Right renal cortex interstitium (tissue), 3 donors: ENCODE measurements around the gene CYP26B1. TPM values are rescaled to one million over a fixed set of nuclear protein-coding genes. Genes with fewer than 3 reads are reported as not detected.

Source experiments
- DNase-seq, 3 donors: peaks; one replicate each; pipeline ENCODE4 v3.0.0-alpha.2; 2013; ENCODE audit warnings: low read depth in 3 of 3, low spot score in 2 of 3
- polyA plus RNA-seq, 3 donors: library from polyadenylated mRNA; unstranded; fragments of 120-200 nt; gene quantifications; one replicate each; pipeline ENCODE4 v1.2.1, GENCODE V29; 2013; ENCODE audit not compliant: insufficient read length in 3 of 3

CYP26B1 gene
- polyA plus RNA-seq, 3 donors = 12.6 to 16.8 (median 13.0) TPM

GRCh38 chr2:72141881-72142451 lies 5.7 kb downstream of the CYP26B1 start:
- DNase-seq = no peak

DNA sequence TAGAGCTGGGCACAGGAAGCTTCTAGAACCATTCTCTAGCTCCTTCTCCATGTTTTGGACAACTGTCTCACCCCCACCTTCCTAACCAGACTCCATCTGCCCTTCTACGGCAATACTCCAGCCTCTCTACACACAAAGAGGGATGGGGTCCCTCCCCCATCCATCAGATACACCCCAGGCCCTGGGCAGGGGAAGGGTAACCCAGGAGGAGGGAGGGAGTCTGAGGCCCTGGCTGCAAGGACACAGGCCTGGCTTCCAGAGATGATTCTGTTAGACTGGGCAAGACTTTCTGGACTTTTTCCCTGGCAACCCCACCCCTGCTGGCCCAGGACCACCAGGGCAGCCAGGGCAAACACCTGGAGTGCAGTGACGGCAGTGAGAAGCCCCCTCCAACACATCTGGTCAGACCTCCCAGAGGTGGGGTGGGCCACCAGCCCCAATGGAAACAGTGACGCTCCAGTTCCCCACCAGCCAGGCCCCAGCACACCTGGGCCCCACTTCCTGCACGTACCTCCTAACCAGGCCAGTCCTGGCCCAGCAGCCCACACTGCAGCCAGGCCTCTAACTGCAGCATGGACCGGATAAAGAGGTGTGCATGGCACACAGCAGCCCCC lies 6.5 kb downstream of the CYP26B1 start:
- no peak for DNase-seq

GRCh38 chr2:72140621-72140960 lies 7.1 kb downstream of the CYP26B1 start:
- no peak for DNase-seq

- DNase-seq = no peak
Measured at GRCh38 chr2:72139874-72140620, 7.6 kb downstream of the CYP26B1 start.

DNA sequence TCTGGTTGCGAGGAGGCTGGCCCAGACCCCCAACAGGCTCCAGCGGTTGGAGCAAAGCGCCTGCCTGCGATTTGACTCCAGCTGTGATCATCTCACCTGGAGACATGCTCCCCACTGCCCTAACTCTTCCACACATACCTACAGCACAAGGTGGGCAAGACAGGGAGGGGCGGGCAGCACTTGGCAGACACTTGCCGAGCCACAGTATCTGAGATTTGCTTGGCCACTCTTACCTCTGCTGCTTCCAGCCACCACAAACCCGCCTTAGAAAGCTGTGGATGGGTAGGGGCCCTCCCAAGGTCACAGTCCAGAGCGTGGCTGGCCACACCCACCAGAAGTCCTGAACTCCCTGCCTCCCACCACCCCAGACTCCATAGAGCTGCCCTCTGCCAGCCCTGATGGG lies 8.2 kb downstream of the CYP26B1 start:
- no peak for DNase-seq

- DNase-seq = no peak
Measured at GRCh38 chr2:72138921-72139381, 8.7 kb downstream of the CYP26B1 start.

DNA sequence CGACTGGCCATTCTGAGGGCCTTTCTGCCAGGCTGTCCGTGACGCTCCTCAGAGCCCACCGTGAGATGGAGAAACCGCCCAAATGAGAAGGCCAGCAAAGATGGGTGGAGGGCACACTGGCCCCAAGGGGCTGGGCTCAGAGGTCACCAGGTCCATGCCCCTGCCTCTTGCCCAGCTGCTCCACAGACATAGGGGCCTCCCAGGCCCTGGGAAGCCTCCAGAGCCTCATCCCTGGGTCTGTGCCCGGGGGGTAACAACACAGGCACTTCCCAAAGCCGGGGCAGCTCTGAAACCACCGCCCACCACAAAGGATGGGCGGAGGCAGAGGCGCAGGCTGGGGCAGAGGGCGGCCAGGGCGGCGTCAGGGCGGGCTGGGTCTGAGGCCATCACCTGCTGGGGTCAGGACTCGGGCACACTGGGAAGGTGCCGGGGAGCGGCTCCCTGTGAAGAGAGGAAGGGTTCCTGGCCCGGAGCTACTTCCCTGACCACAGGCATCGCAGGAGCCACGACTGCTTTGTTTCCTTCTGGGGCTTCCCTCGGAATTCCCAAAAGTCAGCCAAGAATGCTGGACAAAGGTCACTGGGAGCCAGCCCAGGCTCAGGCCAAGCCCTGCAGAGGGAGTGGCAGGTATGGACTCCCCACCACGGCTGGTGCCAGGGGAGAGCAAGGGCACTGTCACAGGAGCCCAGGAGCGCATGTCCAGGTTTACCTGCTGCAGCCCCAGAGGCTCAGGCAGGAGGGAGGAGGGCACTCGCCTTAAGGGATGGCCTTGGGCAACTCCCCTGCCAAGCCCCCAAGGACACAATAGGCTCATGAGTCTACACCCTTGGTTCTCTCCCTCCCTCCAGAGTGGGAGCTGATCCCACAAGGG lies 9.4 kb downstream of the CYP26B1 start:
- no peak for DNase-seq

- DNase-seq = no peak
Measured at GRCh38 chr2:72137498-72138010, 10.1 kb downstream of the CYP26B1 start.

GRCh38 chr2:72136933-72137497 lies 10.6 kb downstream of the CYP26B1 start:
- DNase-seq = no peak

GRCh38 chr2:72136331-72136730 lies 11.3 kb downstream of the CYP26B1 start:
- no peak for DNase-seq

- DNase-seq = no peak
Measured at GRCh38 chr2:72135921-72136320, 11.7 kb downstream of the CYP26B1 start.

DNA sequence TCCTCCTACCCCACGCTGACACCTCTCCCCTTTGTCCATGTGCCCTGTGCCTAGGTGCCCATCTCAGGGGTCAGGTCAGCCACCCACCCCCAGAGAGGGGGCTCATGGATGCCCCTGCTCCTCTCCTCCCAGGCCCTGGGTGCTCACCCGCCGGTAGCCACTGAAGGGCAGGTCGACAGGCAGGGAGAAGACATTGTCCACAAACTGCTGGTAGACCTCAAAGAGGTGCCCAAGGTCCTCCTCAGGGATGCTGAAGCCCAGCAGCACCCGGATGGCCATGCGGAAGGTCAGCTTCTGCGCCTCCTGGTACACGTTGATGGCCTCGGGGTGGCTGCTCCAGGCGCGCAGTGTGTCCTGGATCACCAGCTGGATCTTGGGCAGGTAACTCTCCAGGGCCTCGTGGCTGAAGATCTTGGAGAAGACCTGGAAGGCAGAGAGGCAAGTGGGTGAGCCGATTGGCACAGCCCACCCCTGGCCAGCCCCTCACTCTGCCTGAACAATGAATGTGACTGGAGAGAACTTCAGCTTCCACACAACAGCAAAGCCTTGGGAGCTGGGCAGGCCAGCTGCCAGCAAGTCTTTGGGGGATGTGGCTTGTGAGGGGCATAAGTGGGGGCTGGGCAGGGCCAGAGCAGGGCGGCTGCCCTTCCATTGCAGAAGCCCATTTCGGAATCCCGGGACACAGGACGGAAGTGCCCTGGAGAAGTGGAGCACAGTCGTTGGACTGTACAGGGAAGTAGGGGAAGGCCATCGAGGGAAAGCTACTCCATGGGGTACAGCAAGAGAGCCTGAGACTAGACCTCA lies 12.5 kb downstream of the CYP26B1 start:
- no peak for DNase-seq

GRCh38 chr2:72134408-72134996 lies 13.2 kb downstream of the CYP26B1 start:
- DNase-seq = no peak

- no peak for DNase-seq
Measured at GRCh38 chr2:72133721-72134407, 13.8 kb downstream of the CYP26B1 start.

GRCh38 chr2:72132981-72133720 lies 14.5 kb downstream of the CYP26B1 start:
- no peak for DNase-seq

GRCh38 chr2:72131916-72132841 lies 15.5 kb downstream of the CYP26B1 start:
- no peak for DNase-seq

DNA sequence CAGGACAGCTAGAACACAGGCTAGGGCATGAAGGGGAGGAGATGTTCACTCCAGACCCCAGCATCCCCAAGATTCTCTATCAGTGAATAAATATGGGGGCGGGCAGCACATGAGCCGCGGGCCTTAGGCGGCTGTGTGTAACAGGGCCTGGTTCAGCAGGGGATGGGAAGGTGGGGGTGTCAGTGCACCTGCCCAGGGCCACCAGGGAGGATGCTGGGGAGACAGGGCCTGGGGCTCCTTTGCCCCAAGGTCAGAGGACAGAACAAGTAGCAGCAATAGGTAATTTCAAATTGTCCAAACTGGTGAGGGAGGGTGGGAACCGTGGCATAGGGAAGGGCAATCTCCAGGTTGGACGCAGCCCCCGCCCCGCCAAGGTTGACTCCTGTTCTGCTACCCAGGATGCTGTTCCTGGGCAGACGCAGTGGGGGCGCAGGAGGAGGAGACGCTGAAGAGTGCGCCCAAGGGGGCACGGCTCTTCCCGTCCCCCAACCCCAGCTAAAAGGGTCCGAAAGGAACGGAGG lies 16.2 kb downstream of the CYP26B1 start:
- no peak for DNase-seq
